Mucosa of descending colon (tissue), 3 donors: ENCODE data around the gene FIG4. TPM values are rescaled to one million over a fixed set of nuclear protein-coding genes. Genes with fewer than 3 reads are reported as not detected.
A peak's percentile ranks its signal among the peaks of the same experiment; 100 is the strongest.
"Not testable (repeated sequence)": the region's sequence is repeated elsewhere in the genome, so short reads cannot be mapped to it uniquely, and the experiment has no call there.

ENCODE experiments used
- ATAC-seq: fragments of 200-7000 bp; cut with Tn5 transposase; one replicate; pipeline ENCODE4 v1.9.1; 2020; ENCODE audit warnings: mild to moderate bottlenecking, moderate library complexity
- DNase-seq, 3 donors: peaks; one replicate each; pipeline ENCODE4 v3.0.0-alpha.2; 2020
- H3K36me3 ChIP-seq: fragments of 200-600 bp; one replicate; pipeline ENCODE4 v1.8.0; 2021; ENCODE audit warnings: low read depth, mild to moderate bottlenecking
- H3K4me1 ChIP-seq: fragments of 200-600 bp; one replicate; pipeline ENCODE4 v1.8.0; 2021; ENCODE audit warnings: low read depth, mild to moderate bottlenecking
- H3K4me3 ChIP-seq: fragments of 200-600 bp; one replicate; pipeline ENCODE4 v1.8.0; 2021; ENCODE audit warnings: mild to moderate bottlenecking
- H3K9me3 ChIP-seq: fragments of 200-600 bp; one replicate; pipeline ENCODE4 v1.8.0; 2021; ENCODE audit warnings: mild to moderate bottlenecking
- intact Hi-C, 2 donors: fragments of 100-400 bp; cut with DNase I in 1 of 2; cut with micrococcal nuclease in 1 of 2; formaldehyde crosslinking; loops; one replicate each; pipeline versions ENCODE4 v1.11.0 to v1.11.1; 2022; cut with DNase I, micrococcal nuclease
- total RNA-seq, 3 donors: library from RNA; stranded (reverse); fragmentation: NEBNext Ultra II Directional in 2 of 3; extraction: Animal tissue kit (Norgen Biotek cat#: 25700) in 2 of 3; gene quantifications; one replicate each; pipeline versions ENCODE4 v1.2.1 to v1.2.4, GENCODE V29; 2021 to 2023
- TF ChIP-seq, protein P1 (sequence below): fragments of 200-600 bp; IDR thresholded peaks from one replicate; pipeline ENCODE4 v1.8.0; 2022; ENCODE audit warnings: antibody characterized with exemption, mild to moderate bottlenecking
- donor health status: DM: no; HTN: no; CAD: no; lungs with moderate emphysema.
- donor health status: DM: no; HTN: no; CAD: no.
- donor health status: DM: no; HTN: yes; CAD: no.

FIG4 gene
- total RNA-seq, 3 donors from 2014 or later: 14.9 to 18.6 (median 15.9) TPM

DNA sequence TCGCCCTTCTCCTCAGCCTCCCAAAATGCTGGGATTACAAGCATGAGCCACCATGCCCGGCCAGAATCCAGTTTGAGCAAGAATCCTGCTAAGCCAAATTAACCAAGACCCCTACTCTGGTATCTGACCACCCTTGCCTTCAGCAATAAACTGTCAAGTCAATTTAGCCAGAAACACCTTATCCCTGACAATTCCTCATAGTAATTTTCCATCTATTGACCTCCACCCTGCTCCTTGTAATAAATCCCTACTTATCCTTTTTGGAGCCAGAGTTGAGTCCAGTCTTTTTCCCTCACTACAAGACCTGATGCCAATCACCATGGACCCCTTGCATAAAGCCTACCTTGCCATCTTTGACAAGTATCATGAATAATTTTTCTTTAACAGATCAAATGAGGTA is 173.0 kb downstream of the FIG4 start:
- H3K4me3 ChIP-seq: no peak overlapping the region
- DNase-seq (no peak), ATAC-seq (no peak)
- H3K4me1 ChIP-seq: no peaks in the 10 kb centered on the region
- no peaks in the 10 kb centered on the region for H3K9me3 ChIP-seq
- intact Hi-C loops: no loop called here
- TF ChIP-seq, protein P1, sequence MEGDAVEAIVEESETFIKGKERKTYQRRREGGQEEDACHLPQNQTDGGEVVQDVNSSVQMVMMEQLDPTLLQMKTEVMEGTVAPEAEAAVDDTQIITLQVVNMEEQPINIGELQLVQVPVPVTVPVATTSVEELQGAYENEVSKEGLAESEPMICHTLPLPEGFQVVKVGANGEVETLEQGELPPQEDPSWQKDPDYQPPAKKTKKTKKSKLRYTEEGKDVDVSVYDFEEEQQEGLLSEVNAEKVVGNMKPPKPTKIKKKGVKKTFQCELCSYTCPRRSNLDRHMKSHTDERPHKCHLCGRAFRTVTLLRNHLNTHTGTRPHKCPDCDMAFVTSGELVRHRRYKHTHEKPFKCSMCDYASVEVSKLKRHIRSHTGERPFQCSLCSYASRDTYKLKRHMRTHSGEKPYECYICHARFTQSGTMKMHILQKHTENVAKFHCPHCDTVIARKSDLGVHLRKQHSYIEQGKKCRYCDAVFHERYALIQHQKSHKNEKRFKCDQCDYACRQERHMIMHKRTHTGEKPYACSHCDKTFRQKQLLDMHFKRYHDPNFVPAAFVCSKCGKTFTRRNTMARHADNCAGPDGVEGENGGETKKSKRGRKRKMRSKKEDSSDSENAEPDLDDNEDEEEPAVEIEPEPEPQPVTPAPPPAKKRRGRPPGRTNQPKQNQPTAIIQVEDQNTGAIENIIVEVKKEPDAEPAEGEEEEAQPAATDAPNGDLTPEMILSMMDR: no peak
- H3K36me3 ChIP-seq: no peaks in the 10 kb centered on the region

DNA sequence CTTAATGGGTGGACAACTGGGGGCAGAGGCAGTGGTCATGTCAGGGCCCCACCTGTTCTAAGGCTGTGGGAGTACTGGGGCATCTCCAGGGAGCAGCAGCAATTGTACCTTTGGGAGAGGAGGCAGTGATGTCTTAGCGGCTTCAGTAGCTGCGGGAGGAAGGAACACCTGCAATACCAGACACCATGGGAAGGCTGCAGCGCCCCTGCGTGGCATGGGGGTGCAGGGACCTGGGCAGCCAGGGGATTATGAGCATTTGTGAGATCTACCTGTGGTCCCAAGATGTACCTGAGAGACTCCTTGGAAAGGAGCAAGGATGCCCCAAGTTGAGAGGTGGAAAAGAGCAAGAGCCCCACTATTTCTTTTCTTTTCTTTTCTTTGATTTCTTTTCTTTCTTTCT is 174.9 kb downstream of the FIG4 start:
- Histone ChIP-seq H3K4me3 (no peak overlapping the region), H3K36me3 (no peaks in the 10 kb centered on the region), H3K9me3 (no peaks in the 10 kb centered on the region), H3K4me1 (no peaks in the 10 kb centered on the region)
- intact Hi-C loops: no loop called here
- TF ChIP-seq, protein P1: no peak
- no peak for ATAC-seq
- DNase-seq: no peak

DNA sequence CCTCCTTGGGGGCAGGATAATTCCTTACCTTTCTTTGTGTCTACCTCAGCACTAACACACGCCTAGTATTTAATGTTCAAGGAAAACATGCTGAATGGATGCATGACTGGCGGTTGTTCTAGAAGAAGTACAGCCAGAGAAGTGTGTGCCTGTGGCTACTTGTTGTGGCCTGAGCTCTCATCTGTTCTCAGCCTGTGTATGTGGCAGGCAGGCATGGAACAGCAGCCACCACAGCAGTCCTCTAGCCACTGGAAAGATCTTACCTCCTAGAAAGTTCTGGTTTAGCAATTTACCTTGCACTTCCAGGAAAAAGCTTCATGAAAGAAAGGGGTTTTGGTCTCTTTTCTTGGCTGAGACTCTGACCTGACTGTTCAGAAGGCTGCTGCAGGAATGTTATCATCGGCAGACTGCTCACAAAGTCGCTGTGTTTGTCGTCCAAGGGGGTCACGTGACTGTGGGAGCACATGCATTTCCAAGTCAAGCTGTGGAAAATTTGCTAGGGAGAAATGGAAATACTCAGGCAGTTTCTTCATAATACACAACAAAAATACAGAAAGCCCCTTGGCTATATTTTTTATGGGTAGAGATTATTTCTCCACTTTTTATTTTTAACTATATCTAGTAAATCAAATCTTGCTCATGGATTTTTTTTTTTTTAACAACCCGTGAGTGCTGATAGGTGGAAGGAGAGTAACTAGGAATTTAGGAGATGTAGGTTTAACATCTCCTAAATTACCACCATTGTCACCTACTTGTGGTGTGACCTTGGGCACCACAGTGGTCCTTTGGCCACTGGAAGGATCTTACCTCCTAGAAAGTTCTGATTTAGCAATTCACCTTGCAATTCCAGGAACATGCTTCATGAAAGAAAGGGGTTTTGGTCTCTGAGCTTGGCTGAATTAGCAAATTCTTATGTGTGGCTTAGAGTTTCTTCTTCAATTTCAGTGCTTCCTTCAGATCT is 176.2 kb downstream of the FIG4 start:
- TF ChIP-seq, protein P1: no peak
- no peaks in the 10 kb centered on the region for H3K36me3 ChIP-seq
- no peaks in the 10 kb centered on the region for H3K4me1 ChIP-seq
- no peaks in the 10 kb centered on the region for H3K9me3 ChIP-seq
- DNase-seq: peak in 1 of 3 donors; percentile 20
- intact Hi-C loops: no loop called here
- ATAC-seq: no peak
- no peak overlapping the region for H3K4me3 ChIP-seq

DNA sequence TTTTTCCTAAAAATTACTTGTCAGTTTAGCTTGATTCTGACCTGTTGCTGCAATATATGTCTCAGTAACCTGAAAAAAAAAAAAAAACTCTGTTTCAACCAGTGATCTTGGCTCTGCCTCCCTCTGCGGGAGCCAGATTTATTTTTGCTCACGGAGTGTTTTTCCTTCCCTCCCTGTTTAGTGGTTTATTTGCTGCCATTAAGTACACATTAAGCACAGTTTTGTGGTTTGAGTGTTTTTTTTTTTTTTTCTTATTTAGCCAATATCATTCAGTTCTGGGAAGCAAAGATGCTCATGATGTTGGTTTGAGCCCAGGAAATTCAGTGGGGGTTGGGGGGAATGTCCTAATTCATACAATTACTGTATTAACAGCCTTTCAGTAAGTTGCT is 176.9 kb downstream of the FIG4 start:
- no peak overlapping the region for H3K4me3 ChIP-seq
- no peaks in the 10 kb centered on the region for H3K4me1 ChIP-seq
- TF ChIP-seq, protein P1: no peak
- H3K9me3 ChIP-seq: no peaks in the 10 kb centered on the region
- H3K36me3 ChIP-seq: no peaks in the 10 kb centered on the region
- ATAC-seq: no peak
- no peak for DNase-seq
- intact Hi-C loops: no loop called here

DNA sequence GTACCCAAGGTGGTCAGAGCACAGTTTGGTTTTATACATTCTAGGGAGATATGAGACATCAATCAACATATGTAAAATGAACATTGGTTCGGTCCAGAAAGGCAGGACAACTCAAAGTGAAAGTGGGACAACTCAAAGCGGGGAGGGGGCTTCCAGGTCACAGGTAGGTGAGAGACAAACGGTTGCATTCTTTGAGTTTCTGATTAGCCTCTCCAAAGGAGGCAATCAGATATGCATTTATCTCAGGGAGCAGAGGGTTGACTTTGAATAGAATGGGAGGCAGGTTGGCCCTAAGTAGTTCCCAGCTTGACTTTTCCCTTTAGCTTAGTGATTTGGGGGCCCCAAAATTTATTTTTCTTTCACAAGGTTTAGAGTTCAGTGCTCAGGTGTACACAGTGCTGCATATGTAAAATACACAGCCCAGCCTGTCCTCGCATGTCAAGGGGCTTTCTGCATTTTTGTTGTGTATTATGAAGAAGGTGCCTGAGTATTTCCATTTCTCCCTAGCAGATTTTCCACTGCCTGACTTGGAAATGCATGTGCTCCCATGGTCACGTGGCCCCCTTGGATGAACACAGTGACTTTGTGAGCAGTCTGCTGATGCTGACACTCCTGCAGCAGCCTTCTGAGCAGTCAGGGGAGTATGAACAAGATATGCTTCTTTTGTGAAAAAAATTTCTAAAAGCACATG is 178.4 kb downstream of the FIG4 start:
- H3K9me3 ChIP-seq, H3K4me3 ChIP-seq, intact Hi-C loops, H3K4me1 ChIP-seq, ATAC-seq, DNase-seq, H3K36me3 ChIP-seq: not testable (repeated sequence)

DNA sequence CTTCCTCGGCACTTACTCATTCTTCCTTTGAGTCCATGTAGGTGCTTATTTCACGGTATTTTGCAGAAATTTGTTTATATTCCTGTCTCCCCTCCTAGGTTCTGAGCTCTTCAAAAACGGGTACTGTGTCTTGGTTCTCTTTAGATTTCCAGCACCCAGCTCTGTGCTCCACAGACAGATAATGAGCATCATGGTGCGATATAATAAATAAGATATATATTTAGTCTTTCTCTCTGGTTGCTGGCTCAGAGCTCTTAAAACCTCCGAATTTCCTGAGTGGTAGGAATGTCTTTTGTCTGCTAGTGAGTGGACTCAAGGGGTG is 179.0 kb downstream of the FIG4 start:
- no peaks in the 10 kb centered on the region for H3K36me3 ChIP-seq
- H3K9me3 ChIP-seq: no peaks in the 10 kb centered on the region
- intact Hi-C loops: no loop called here
- H3K4me3 ChIP-seq: no peak overlapping the region
- ATAC-seq (no peak), DNase-seq (no peak)
- TF ChIP-seq, protein P1: no peak
- H3K4me1 ChIP-seq: no peaks in the 10 kb centered on the region
